ENCODE measurements around the gene CNST.
"Not testable (repeated sequence)": the region's sequence is repeated elsewhere in the genome, so short reads cannot be mapped to it uniquely, and the experiment has no call there.

Gene CNST

GRCh38 chr1:246558041-246558440, 8.2 kb upstream of the CNST start:
- H3K9ac ChIP-seq (ENCODE audit: low read length) = no peak overlapping the region
- H3K27ac ChIP-seq (ENCODE audit: low read depth, low read length) = no peak overlapping the region
- H3K4me1 ChIP-seq (ENCODE audit: control insufficient read depth, insufficient read depth, low read length) = no peaks in the 10 kb centered on the region
- peaks cover 62% of the 10 kb centered on the region for H3K36me3 ChIP-seq (ENCODE audit: control insufficient read depth, insufficient read depth, low read length)
- H3K27me3 ChIP-seq (ENCODE audit: control insufficient read depth, insufficient read depth, low read length) = no peaks in the 10 kb centered on the region
- no peaks in the 10 kb centered on the region for H3K9me3 ChIP-seq (ENCODE audit: control insufficient read depth, insufficient read depth, low read depth, low read length)
- H3K4me3 ChIP-seq (ENCODE audit: low read depth, low read length) = no peak overlapping the region

GRCh38 chr1:246559310-246559709, 6.9 kb upstream of the CNST start:
- no peak overlapping the region for H3K27ac ChIP-seq (ENCODE audit: low read depth, low read length)
- H3K36me3 ChIP-seq (ENCODE audit: control insufficient read depth, insufficient read depth, low read length) = peaks cover 59% of the 10 kb centered on the region
- no peak overlapping the region for H3K9ac ChIP-seq (ENCODE audit: low read length)
- H3K9me3 ChIP-seq (ENCODE audit: control insufficient read depth, insufficient read depth, low read depth, low read length) = no peaks in the 10 kb centered on the region
- no peaks in the 10 kb centered on the region for H3K27me3 ChIP-seq (ENCODE audit: control insufficient read depth, insufficient read depth, low read length)
- no peak overlapping the region for H3K4me3 ChIP-seq (ENCODE audit: low read depth, low read length)
- H3K4me1 ChIP-seq (ENCODE audit: control insufficient read depth, insufficient read depth, low read length) = no peaks in the 10 kb centered on the region

GRCh38 chr1:246560833-246561232, 5.4 kb upstream of the CNST start:
- H3K4me1 ChIP-seq (ENCODE audit: control insufficient read depth, insufficient read depth, low read length); H3K27ac ChIP-seq (ENCODE audit: low read depth, low read length); H3K4me3 ChIP-seq (ENCODE audit: low read depth, low read length); H3K27me3 ChIP-seq (ENCODE audit: control insufficient read depth, insufficient read depth, low read length); H3K9ac ChIP-seq (ENCODE audit: low read length); H3K9me3 ChIP-seq (ENCODE audit: control insufficient read depth, insufficient read depth, low read depth, low read length): not testable (repeated sequence)
- peaks cover 50% of the 10 kb centered on the region for H3K36me3 ChIP-seq (ENCODE audit: control insufficient read depth, insufficient read depth, low read length)

DNA sequence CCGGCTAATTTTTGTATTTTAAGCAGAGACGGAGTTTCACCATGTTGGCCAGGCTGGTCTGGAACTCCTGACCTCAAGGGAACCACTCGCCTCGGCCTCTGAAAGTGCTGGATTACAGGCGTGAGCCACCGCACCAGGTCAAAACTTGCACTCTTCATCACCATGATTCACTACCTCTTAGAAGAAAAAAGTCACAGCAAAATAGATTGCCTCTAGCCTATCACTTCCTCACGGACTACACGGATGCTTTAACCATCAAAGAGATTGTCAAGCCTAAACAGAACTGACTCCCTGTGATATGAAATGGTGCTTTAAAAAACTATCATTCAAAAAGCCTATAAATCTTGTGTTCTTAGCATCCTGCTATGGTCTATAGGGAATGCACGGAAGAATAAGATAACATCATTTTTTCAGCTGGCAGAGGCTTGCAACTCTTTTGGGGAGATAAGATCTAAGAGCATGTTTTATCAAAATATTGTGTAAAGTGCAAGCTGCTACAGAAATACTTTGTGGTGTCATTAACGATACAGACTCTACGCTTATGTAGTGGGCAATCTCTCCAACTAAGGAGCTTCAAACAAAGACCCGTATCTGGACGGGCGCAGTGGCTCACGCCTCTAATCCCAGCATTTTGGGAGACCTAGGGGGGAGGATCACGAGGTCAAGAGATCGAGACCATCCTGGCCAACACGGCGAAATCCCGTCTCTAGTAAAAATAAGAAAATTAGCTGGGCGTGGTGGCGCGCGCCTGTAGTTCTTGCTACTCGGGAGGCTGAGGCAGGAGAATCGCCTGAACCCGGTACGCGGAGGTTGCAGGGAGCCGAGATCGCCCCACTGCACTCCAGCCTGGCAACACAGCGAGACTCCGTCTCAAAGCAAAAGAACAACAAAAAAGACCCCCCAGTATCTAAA, 1.2 kb upstream of the CNST start:
- Histone ChIP-seq H3K9me3 (ENCODE audit: control insufficient read depth, insufficient read depth, low read depth, low read length) (no peaks in the 10 kb centered on the region), H3K9ac (ENCODE audit: low read length) (peak overlapping the region; percentile 90), H3K4me3 (ENCODE audit: low read depth, low read length) (peak overlapping the region; percentile 93), H3K27ac (ENCODE audit: low read depth, low read length) (peak overlapping the region; percentile 87; the same call in 1 of the 2 replicates), H3K27me3 (ENCODE audit: control insufficient read depth, insufficient read depth, low read length) (no peaks in the 10 kb centered on the region), H3K4me1 (ENCODE audit: control insufficient read depth, insufficient read depth, low read length) (peaks cover 8% of the 10 kb centered on the region; the same call in 1 of the 2 replicates), H3K36me3 (ENCODE audit: control insufficient read depth, insufficient read depth, low read length) (peaks cover 17% of the 10 kb centered on the region)

DNA sequence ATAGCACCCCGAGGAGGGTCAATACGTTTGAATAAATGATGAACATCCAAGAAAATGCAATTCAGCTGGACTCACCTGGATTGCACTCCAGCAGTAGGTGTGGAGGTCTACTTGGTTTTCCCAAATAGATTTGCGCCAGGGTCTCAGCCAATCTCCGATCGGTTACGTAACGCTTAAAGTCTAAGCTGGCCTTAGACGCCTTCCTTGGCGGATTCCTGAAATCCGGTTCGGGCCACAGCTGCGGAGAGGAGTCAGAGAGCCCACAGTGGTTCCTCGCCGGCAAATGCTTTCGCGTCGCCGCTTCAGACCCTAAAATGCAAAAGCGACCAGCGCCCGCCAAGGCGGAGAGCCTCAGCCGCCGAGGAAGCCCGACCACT, 517 bp upstream of the CNST start:
- Histone ChIP-seq H3K9ac (ENCODE audit: low read length) (peak overlapping the region; percentile 90), H3K36me3 (ENCODE audit: control insufficient read depth, insufficient read depth, low read length) (peaks cover 11% of the 10 kb centered on the region), H3K27ac (ENCODE audit: low read depth, low read length) (peak overlapping the region; percentile 87), H3K27me3 (ENCODE audit: control insufficient read depth, insufficient read depth, low read length) (no peaks in the 10 kb centered on the region), H3K9me3 (ENCODE audit: control insufficient read depth, insufficient read depth, low read depth, low read length) (no peaks in the 10 kb centered on the region), H3K4me3 (ENCODE audit: low read depth, low read length) (peak overlapping the region; percentile 93), H3K4me1 (ENCODE audit: control insufficient read depth, insufficient read depth, low read length) (peaks cover 8% of the 10 kb centered on the region; the same call in 1 of the 2 replicates)

DNA sequence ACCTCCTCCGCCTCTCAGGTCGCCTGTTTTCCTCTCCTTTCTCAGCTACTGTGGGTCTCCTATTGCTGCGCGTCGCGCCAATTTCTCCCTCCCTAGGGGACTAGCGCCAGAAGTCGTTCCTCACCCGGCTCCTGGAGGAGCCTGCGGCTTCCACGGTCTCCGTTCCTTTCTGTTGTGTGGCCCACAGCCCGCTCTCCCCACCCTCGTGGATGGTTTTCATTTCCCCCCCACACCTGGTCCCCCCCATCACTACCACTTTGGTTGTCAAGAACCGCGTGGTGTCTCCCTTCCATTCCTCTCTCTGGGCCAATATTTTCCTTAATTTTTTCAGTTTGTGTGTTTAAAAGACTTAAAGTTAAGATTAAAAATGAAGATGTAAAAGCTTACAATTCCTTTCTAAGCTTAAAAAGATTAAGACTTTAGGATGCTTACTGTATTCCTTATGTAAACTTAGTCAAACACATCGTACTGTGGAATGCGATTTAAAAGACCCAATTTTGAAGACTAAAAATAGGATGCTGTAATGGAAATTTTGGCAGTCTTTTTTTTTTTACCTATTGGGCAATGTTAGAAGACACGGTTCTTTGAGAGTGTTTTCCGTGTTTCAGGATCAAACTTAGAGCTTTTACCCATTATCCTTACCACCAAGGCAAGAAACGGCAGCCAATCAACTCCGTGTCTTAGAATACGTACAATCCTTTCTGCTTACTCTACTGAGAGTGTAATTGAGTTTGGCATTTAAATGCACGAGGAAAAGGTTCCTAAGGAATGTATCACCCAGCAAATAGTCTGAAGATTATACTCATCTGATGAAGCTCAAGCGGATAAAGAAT, 773 bp downstream of the CNST start:
- Histone ChIP-seq H3K9me3 (ENCODE audit: control insufficient read depth, insufficient read depth, low read depth, low read length) (no peaks in the 10 kb centered on the region), H3K4me3 (ENCODE audit: low read depth, low read length) (peak overlapping the region; percentile 93), H3K36me3 (ENCODE audit: control insufficient read depth, insufficient read depth, low read length) (peaks cover 11% of the 10 kb centered on the region), H3K4me1 (ENCODE audit: control insufficient read depth, insufficient read depth, low read length) (peaks cover 8% of the 10 kb centered on the region; the same call in 1 of the 2 replicates), H3K27me3 (ENCODE audit: control insufficient read depth, insufficient read depth, low read length) (no peaks in the 10 kb centered on the region), H3K27ac (ENCODE audit: low read depth, low read length) (peak overlapping the region; percentile 24; the same call in 1 of the 2 replicates), H3K9ac (ENCODE audit: low read length) (peak overlapping the region; percentile 77)

- Histone ChIP-seq H3K9ac (ENCODE audit: low read length) (peak overlapping the region; percentile 77), H3K9me3 (ENCODE audit: control insufficient read depth, insufficient read depth, low read depth, low read length) (no peaks in the 10 kb centered on the region), H3K4me1 (ENCODE audit: control insufficient read depth, insufficient read depth, low read length) (peaks cover 8% of the 10 kb centered on the region; the same call in 1 of the 2 replicates), H3K36me3 (ENCODE audit: control insufficient read depth, insufficient read depth, low read length) (peaks cover 11% of the 10 kb centered on the region), H3K27me3 (ENCODE audit: control insufficient read depth, insufficient read depth, low read length) (no peaks in the 10 kb centered on the region), H3K4me3 (ENCODE audit: low read depth, low read length) (peak overlapping the region; percentile 93), H3K27ac (ENCODE audit: low read depth, low read length) (no peak overlapping the region)
Observed at GRCh38 chr1:246567646-246568235, 1.5 kb downstream of the CNST start.

- no peak overlapping the region for H3K9ac ChIP-seq (ENCODE audit: low read length)
- H3K4me3 ChIP-seq (ENCODE audit: low read depth, low read length) = no peak overlapping the region
- H3K4me1 ChIP-seq (ENCODE audit: control insufficient read depth, insufficient read depth, low read length) = peaks cover 8% of the 10 kb centered on the region; the same call in 1 of the 2 replicates
- no peak overlapping the region for H3K27ac ChIP-seq (ENCODE audit: low read depth, low read length)
- no peaks in the 10 kb centered on the region for H3K9me3 ChIP-seq (ENCODE audit: control insufficient read depth, insufficient read depth, low read depth, low read length)
- no peaks in the 10 kb centered on the region for H3K27me3 ChIP-seq (ENCODE audit: control insufficient read depth, insufficient read depth, low read length)
- H3K36me3 ChIP-seq (ENCODE audit: control insufficient read depth, insufficient read depth, low read length) = no peaks in the 10 kb centered on the region
Observed at GRCh38 chr1:246569248-246570238, 3.3 kb downstream of the CNST start.

DNA sequence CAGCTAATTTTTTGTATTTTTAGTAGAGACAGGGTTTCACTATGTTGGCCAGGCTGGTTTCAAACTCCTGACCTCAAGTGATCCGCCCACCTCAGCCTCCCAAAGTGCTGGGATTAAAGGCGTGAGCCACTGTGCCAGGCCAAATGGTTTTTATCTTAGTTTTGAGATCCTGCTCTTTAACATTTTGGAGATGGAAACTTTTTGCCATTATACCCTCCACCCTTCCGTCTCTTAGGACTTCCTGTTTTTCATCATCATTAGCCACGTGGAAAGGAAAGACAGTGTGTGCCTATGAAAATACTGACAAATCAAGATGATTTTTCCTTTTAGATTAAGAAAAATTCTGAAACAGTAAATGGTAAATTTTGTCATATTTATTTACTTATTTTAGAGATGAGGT, 5.1 kb downstream of the CNST start:
- not testable (repeated sequence) for H3K4me3 ChIP-seq (ENCODE audit: low read depth, low read length); H3K36me3 ChIP-seq (ENCODE audit: control insufficient read depth, insufficient read depth, low read length); H3K9ac ChIP-seq (ENCODE audit: low read length); H3K9me3 ChIP-seq (ENCODE audit: control insufficient read depth, insufficient read depth, low read depth, low read length); H3K27me3 ChIP-seq (ENCODE audit: control insufficient read depth, insufficient read depth, low read length); H3K4me1 ChIP-seq (ENCODE audit: control insufficient read depth, insufficient read depth, low read length); H3K27ac ChIP-seq (ENCODE audit: low read depth, low read length)

- Histone ChIP-seq H3K4me3 (ENCODE audit: low read depth, low read length) (no peak overlapping the region), H3K36me3 (ENCODE audit: control insufficient read depth, insufficient read depth, low read length) (no peaks in the 10 kb centered on the region), H3K9me3 (ENCODE audit: control insufficient read depth, insufficient read depth, low read depth, low read length) (no peaks in the 10 kb centered on the region), H3K4me1 (ENCODE audit: control insufficient read depth, insufficient read depth, low read length) (0 out of 2 replicates have a peak, but pooled peaks cover 4% of the 10 kb centered on the region), H3K9ac (ENCODE audit: low read length) (no peak overlapping the region), H3K27ac (ENCODE audit: low read depth, low read length) (no peak overlapping the region), H3K27me3 (ENCODE audit: control insufficient read depth, insufficient read depth, low read length) (no peaks in the 10 kb centered on the region)
Observed at GRCh38 chr1:246571953-246572352, 5.7 kb downstream of the CNST start.

Measured in HUES6 (cell line).